B cell (primary cell): ENCODE data around the gene FCSK. TPM values are rescaled to one million over a fixed set of nuclear protein-coding genes. Genes with fewer than 3 reads are reported as not detected.

ENCODE experiments used
- ATAC-seq: fragments of 200-7000 bp; cut with Tn5 transposase; one replicate; pipeline ENCODE4 v1.10.0; 2021; ENCODE audit warnings: low read depth, mild to moderate bottlenecking, moderate number of reproducible peaks, moderate library complexity
- CTCF ChIA-PET: fragments of 350-600 bp; sonication (Branson Sonifier 250); formaldehyde crosslinking; loops from one replicate; lab custom pipeline; 2021; ENCODE audit warnings: antibody characterized with exemption, inconsistent platforms; lab: Charles Lee
- POLR2A ChIA-PET: fragments of 350-600 bp; sonication (Branson Sonifier 250); formaldehyde crosslinking; loops from one replicate; lab custom pipeline; 2021; ENCODE audit warnings: antibody characterized with exemption; lab: Charles Lee
- DNase-seq: peaks from one replicate; pipeline ENCODE4 v3.0.0; 2013
- H2AFZ ChIP-seq: 2 replicates; pipeline ENCODE4 v1.6.1; 2012; ENCODE audit warnings: mild to moderate bottlenecking, low read depth, low read length; ENCODE audit not compliant: insufficient read depth, poor library complexity, severe bottlenecking
- H3K27ac ChIP-seq, 2 donors: 1 replicate in 1 of 2; 2 replicates in 1 of 2; pipeline ENCODE4 v1.5.1; 2012 to 2013; ENCODE audit warnings: low read length in 2 of 2, mild to moderate bottlenecking in 2 of 2, moderate library complexity in 1 of 2
- H3K27me3 ChIP-seq, 4 experiments: fragments of 200-600 bp in 1 of 4; sonication (generic) in 1 of 4; replicated peaks in 1 of 4; 1 replicate in 2 of 4; 2 replicates in 2 of 4; pipeline versions ENCODE4 v1.6.1 to v1.7.0; 2013 to 2016; ENCODE audit warnings: low read length in 3 of 4, mild to moderate bottlenecking in 2 of 4, mixed read lengths in 1 of 4, moderate library complexity in 1 of 4; ENCODE audit not compliant: insufficient read depth in 4 of 4, control insufficient read depth in 3 of 4; ENCODE audit errors: control extremely low read depth in 1 of 4
- H3K36me3 ChIP-seq, 2 experiments: replicated peaks in 1 of 2; 1 replicate in 1 of 2; 2 replicates in 1 of 2; pipeline versions ENCODE4 v1.6.1 to v1.7.1; 2013; ENCODE audit warnings: low read length in 1 of 2; ENCODE audit not compliant: insufficient read depth in 2 of 2, control insufficient read depth in 1 of 2; ENCODE audit errors: control extremely low read depth in 1 of 2, extremely low read depth in 1 of 2
- H3K4me1 ChIP-seq, 2 donors: fragments of 200-600 bp in 1 of 2; sonication (generic) in 1 of 2; 1 replicate in 1 of 2; 2 replicates in 1 of 2; pipeline versions ENCODE4 v1.5.1 to v1.6.1; 2013 to 2017; ENCODE audit warnings: low read length in 2 of 2; ENCODE audit not compliant: control insufficient read depth in 2 of 2, insufficient read depth in 2 of 2
- H3K4me2 ChIP-seq: replicated peaks from 2 replicates; pipeline ENCODE3; 2012; ENCODE audit warnings: mild to moderate bottlenecking, low read depth, low read length; ENCODE audit not compliant: poor library complexity, severe bottlenecking
- H3K4me3 ChIP-seq, 5 experiments: fragments of 200-600 bp in 1 of 5; sonication (generic) in 1 of 5; 1 replicate in 3 of 5; 2 replicates in 2 of 5; pipeline versions ENCODE4 v1.5.1 to v1.7.0; 2011 to 2016; ENCODE audit warnings: low read length in 4 of 5, mild to moderate bottlenecking in 4 of 5, low read depth in 2 of 5, control low read depth in 1 of 5, moderate library complexity in 1 of 5; ENCODE audit not compliant: insufficient read depth in 1 of 5; ENCODE audit errors: control extremely low read depth in 1 of 5, extremely low read depth in 1 of 5
- H3K79me2 ChIP-seq: fragments of 200-600 bp; sonication (generic); one replicate; pipeline ENCODE4 v1.6.0; 2016; ENCODE audit warnings: low read length; ENCODE audit not compliant: control insufficient read depth, insufficient read depth
- H3K9ac ChIP-seq: fragments of 200-600 bp; sonication (generic); 2 replicates; pipeline ENCODE4 v1.6.1; 2017; ENCODE audit warnings: mild to moderate bottlenecking, low read length, moderate library complexity
- H3K9me3 ChIP-seq, 3 donors: one replicate each; pipeline versions ENCODE4 v1.6.1 to v1.7.1; 2013; ENCODE audit warnings: low read length in 2 of 3; ENCODE audit not compliant: control insufficient read depth in 2 of 3, insufficient read depth in 1 of 3; ENCODE audit errors: control extremely low read depth in 1 of 3
- H4K20me1 ChIP-seq: 2 replicates; pipeline ENCODE4 v1.6.0; 2012; ENCODE audit warnings: mild to moderate bottlenecking, low read length; ENCODE audit not compliant: insufficient read depth, control insufficient read depth, poor library complexity, severe bottlenecking
- H3K27ac Mint-ChIP-seq: one replicate; pipeline ENCODE4 v1.8.0; 2021; ENCODE audit warnings: mixed read lengths
- H3K27me3 Mint-ChIP-seq: one replicate; pipeline ENCODE4 v1.8.0; 2021; ENCODE audit warnings: mixed read lengths
- H3K4me1 Mint-ChIP-seq: one replicate; pipeline ENCODE4 v1.8.0; 2021; ENCODE audit warnings: mixed read lengths
- H3K4me3 Mint-ChIP-seq: one replicate; pipeline ENCODE4 v1.8.0; 2021; ENCODE audit warnings: mixed read lengths
- H3K9me3 Mint-ChIP-seq: one replicate; pipeline ENCODE4 v1.8.0; 2022; ENCODE audit warnings: mixed read lengths; ENCODE audit not compliant: insufficient read depth
- EZH2 ChIP-seq: IDR thresholded peaks from 2 replicates; pipeline ENCODE4 v1.6.1; 2012; ENCODE audit warnings: borderline replicate concordance, low read depth, mild to moderate bottlenecking, moderate library complexity, low read length; ENCODE audit not compliant: insufficient read depth, poor library complexity, severe bottlenecking
- WGBS: methylation state at CpG from one replicate; pipeline ENCODE4 v1.1.5; 2013; ENCODE audit warnings: missing lambda C conversion rate; ENCODE audit not compliant: insufficient coverage; 5-methylcytosine and 5-hydroxymethylcytosine counted together
- intact Hi-C: fragments of 100-400 bp; cut with micrococcal nuclease; formaldehyde crosslinking; loops from one replicate; pipeline ENCODE4 v1.10.0; 2022
- polyA plus RNA-seq: library from polyadenylated mRNA; depleted of rRNA; stranded (reverse); fragments of >200 nt; gene quantifications from 2 replicates; pipeline ENCODE4 v1.2.3, GENCODE V29; 2012
- total RNA-seq, 2 donors: library from RNA; stranded (reverse); fragments of 120-200 nt in 1 of 2; gene quantifications; 1 replicate in 1 of 2; 2 replicates in 1 of 2; pipeline versions ENCODE4 v1.2.3 to v1.2.4, GENCODE V29; 2013 to 2022
- TF ChIP-seq, protein P1 (sequence below): fragments of 200-600 bp; IDR thresholded peaks from one replicate; pipeline ENCODE4 v1.8.0; 2022; ENCODE audit warnings: antibody characterized with exemption, mild to moderate bottlenecking

FCSK gene
- total and polyA plus RNA-seq, 2 donors (not counting 1 experiment from before 2014, with no cell fraction given), result 19.4 to 24.8 TPM

DNA sequence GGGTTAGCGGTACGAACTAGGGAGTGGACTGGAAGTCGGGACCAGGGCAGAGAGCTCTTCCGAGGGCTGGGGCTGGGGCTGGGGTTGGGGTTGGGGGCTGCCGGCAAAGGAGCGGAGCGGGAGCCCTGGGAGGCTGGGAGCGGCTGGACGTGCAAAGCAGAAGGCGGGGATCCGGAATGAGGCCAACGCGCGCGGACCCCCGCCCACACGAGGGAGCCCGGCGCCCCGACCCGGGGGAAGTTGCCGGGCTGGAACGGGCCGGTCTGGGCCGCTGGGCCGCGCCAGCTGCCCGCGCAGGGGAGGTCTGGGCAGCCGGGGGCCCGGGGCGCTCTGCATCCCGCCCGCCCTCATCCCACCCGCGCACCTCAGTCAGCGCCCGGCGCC is 15.8 kb upstream of the FCSK start:
- Histone ChIP-seq H3K4me1 (peaks cover 41 to 47% of the 10 kb centered on the region in 2 donors), H3K4me3 (peak overlapping the region; percentile 66 to 77 (median 71)), H3K9ac (peak overlapping the region; percentile 77), H3K36me3 (peaks cover 0 to 2% of the 10 kb centered on the region in 2 experiments), H3K4me2 (peak overlapping the region; percentile 100), H4K20me1 (peaks cover 19% of the 10 kb centered on the region), H3K79me2 (peaks cover 42% of the 10 kb centered on the region), H3K27me3 (no peaks in the 10 kb centered on the region), H2AFZ (peak overlapping the region; percentile 60), H3K27ac (peak overlapping the region in 1 of 2 donors; percentile 47), H3K9me3 (no peaks in the 10 kb centered on the region)
- no peak for ATAC-seq
- ChIA-PET POLR2A (interaction anchor here (0.5 to 3.3 kb wide), 10 partner anchors 9 to 150 kb away, joined by 3 to 23 read pairs (median 6); partner anchors contain the start of genes AARS1 and FCSK), CTCF (interaction anchor here (1.2 to 3.6 kb wide), 2 partner anchors 35 to 58 kb away, joined by 3 to 13 read pairs; no protein-coding TSS in a partner anchor)
- Mint-ChIP-seq H3K27ac (peak overlapping the region; percentile 90), H3K27me3 (no peaks in the 10 kb centered on the region), H3K4me1 (peaks cover 45% of the 10 kb centered on the region), H3K9me3 (no peaks in the 10 kb centered on the region), H3K4me3 (peak overlapping the region; percentile 91)
- intact Hi-C loops, result loop anchor here (2.0 kb wide), 2 partner anchors 22 to 34 kb away; no protein-coding TSS in a partner anchor
- WGBS, result under 1% methylated on average over 37 of the region's 39 CpGs
- TF ChIP-seq, protein P1, sequence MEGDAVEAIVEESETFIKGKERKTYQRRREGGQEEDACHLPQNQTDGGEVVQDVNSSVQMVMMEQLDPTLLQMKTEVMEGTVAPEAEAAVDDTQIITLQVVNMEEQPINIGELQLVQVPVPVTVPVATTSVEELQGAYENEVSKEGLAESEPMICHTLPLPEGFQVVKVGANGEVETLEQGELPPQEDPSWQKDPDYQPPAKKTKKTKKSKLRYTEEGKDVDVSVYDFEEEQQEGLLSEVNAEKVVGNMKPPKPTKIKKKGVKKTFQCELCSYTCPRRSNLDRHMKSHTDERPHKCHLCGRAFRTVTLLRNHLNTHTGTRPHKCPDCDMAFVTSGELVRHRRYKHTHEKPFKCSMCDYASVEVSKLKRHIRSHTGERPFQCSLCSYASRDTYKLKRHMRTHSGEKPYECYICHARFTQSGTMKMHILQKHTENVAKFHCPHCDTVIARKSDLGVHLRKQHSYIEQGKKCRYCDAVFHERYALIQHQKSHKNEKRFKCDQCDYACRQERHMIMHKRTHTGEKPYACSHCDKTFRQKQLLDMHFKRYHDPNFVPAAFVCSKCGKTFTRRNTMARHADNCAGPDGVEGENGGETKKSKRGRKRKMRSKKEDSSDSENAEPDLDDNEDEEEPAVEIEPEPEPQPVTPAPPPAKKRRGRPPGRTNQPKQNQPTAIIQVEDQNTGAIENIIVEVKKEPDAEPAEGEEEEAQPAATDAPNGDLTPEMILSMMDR, result no peak
- no peak for TF ChIP-seq EZH2
- DNase-seq, result no peak
